Measurements from ENCODE around the gene AGAP1.

The AGAP1 gene

GRCh38 chr2:235781775-235782174 lies 287.9 kb downstream of the AGAP1 start:
- DNase-seq = no peak

DNA sequence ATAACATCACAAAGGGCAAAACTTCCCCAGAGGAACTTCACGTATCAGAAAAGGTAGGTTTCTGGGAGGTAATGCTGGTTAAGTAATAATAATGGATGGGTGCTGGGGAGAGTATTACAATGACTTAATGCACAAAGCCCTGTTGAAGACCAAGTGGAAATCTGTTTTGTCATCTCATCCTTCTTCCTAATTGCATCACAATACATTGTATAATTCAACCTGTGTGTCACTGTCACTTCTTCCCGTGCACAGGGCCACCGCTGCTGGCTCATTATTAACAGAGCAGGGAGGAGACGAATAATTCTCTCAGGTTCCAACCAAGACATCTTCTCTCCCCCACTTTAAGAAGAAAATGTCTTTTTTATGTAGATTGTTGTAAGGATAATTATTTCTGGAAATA lies 290.9 kb downstream of the AGAP1 start:
- no peak for DNase-seq

DNA sequence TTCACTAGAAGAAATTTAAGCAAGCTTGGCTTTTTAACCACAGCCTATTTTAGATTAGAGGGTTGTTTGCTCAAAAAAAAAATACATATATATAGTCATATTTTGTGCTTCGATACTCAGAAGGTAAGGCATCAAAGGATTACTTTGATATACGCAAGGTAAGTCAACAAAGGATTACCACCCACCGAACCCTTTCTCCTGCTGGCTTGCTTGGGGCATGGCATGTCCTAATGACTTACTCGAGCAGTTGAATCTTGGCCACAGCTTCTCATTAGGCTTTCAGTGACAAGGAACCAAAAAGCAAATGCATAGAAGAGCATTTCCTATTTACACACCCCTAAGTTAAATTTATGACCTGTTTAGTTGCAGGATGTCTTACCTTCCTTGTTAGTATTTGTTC lies 295.7 kb downstream of the AGAP1 start:
- DNase-seq = no peak

DNA sequence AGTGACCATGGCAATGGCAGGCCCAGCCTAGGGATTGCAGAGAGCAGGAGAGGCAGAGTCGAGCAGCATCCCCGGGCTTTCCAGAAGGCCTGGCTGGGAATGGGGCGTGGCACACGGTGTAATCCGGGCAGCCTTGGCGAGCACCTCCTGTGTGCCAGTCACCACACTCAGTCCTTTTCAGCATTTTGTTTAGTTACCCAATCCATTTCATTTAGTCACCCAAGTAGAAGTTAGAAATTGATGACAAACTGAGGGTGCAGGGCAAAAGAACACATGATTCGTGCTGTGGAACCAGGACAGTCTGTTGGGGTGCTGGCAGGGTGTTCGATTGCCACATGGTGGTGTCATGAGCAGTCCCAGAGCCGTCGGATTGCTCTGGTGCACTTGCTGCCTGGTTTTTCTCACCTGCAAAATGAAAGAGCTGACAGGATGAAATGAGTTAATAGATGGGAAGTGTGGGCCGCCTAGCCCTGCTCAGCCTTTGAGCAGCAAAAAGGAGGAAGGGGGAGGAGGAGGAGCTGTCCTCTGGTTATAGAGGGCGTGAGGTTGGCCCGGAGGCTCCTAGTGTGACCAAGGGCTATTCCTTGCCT lies 299.4 kb downstream of the AGAP1 start:
- no peak for DNase-seq

DNA sequence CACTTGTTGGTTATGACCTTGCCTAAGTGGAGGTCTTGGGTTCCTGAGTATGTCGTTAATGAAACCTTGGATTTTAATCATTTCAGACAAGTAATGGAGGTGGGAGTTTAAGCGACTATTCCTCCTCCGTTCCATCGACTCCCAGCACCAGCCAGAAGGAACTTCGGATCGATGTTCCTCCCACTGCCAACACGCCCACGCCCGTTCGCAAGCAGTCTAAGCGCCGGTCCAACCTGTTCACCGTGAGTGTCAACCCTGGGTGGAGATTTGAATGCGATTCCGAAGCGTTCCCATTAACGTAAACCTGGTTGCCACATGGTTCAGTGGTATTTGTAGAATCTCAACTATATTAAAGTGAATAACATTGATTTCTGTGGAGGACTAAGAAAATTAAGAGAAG lies 305.4 kb downstream of the AGAP1 start:
- no peak for DNase-seq

- DNase-seq = no peak
These were observed 308.7 kb downstream of the AGAP1 start for GRCh38 chr2:235802542-235802941.

GRCh38 chr2:235803028-235803427 lies 309.2 kb downstream of the AGAP1 start:
- DNase-seq = no peak

DNA sequence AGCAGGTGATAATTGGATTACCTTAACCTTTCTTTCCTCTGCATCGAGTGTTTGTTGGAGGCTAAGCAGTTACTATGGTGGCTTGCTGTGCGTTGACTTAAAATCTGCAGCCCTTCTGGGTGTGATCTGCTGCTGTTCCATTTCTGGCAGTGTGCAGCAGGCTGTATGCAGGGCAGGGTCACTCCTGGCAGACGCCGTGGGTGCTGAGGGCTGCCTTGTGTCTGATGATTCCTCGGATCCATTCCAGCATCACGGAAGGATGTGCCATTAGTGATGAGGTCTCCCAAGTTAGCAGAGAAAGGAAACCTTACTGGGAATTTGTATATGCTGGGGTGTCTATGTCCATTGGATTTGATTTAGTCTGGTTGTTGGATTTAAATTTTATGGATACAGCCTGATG lies 310.8 kb downstream of the AGAP1 start:
- no peak for DNase-seq

- no peak for DNase-seq
These were observed 313.3 kb downstream of the AGAP1 start for GRCh38 chr2:235806986-235807750.

- DNase-seq = no peak
These were observed 314.5 kb downstream of the AGAP1 start for GRCh38 chr2:235808366-235808765.

DNA sequence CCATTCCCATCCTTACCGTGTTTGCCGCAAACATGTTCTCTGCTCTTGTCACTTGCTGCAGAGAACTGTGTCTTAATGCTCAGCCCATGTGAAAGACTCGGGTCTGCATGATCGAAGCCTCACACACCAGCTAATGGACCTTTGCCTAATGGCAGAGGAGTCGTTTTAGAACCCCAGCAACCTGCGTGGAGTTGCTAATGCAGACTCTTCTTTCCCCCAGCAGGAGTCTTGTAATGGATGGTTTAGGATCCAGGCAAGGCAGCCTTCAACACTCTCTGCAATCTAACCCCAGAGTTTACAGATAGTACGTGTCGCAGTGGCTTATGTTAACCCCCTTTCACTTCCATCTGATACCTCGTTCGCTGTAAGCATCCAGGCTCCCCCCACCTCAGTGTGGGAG lies 316.4 kb downstream of the AGAP1 start:
- DNase-seq = no peak

DNA sequence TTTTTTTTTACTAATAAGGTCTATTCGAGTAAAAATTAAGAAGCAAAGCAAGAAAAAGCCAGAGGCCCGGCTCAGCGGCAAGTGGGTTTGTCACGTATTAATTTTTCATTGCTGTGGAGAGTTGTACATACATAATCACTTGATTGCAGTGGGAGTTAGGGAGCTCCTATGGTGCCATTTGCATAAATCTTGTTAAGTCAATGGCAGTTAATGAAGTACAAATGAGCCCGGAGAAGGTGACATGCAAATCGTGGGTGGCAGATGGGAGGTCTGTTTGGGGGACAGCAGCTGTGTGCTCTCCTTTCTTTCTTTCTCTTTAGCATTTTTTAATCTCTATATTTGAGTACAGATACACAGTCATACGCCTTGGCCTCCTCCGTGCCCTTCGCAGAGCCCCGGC lies 317.0 kb downstream of the AGAP1 start:
- no peak for DNase-seq

DNA sequence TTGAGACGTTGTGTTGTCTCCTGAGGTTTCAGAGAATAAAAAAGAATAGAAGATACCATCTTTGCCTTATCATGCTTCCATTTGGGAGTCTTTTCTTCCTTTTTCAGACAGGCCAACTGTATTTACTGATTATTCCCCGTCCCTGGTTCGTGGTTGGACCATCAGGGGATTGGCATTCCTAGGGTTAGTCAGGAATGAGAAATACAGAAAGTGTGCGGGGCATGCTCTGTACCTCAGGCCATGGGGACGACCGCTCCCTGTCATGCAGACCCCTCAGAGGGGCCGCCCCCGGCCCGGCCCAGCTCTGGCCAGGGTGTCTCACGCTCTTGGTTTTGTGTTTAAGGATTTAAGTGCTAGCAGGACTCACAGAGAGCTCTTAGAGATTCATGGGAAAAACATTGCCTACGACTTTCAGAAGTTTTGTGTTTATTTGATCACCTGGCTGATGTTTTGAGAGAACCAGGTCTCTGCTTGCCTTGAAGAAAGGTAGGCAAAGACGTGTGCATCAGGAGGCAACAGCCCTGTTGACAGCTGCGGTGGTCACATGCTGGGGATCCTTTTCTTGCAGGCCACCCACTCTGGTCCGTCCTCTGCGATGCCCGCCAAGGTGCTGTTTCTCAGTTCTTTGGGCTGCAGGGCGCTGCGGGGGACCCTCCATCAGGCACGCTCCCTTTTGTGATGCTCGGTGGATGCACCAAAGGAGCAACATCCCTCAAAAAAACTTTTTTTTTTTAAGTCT lies 317.8 kb downstream of the AGAP1 start:
- DNase-seq = no peak

DNA sequence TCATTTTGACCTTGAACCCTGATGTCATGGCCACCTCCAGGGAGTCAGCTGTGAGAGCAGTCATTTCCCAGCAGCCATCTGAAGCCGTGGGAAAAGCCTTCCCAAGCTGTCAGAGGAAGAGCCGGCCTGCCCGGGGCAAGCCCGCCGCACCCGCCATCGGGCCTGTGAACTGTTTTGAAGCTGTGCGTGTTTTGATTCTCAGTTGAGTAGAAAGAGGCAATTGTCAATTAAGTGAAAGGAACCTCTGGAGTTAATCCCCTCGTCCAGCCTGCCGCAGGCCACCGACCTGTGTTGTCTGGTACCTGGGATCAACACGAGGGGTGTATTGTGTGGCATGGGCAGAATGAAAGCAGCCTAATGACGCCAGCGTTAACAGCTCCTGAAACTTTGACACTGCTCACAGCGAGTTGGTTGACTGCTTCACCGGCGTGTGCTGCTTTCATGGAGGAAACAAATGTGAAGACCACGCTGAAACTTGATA lies 318.4 kb downstream of the AGAP1 start:
- no peak for DNase-seq

GRCh38 chr2:235813398-235813797 lies 319.6 kb downstream of the AGAP1 start:
- DNase-seq = no peak

DNA sequence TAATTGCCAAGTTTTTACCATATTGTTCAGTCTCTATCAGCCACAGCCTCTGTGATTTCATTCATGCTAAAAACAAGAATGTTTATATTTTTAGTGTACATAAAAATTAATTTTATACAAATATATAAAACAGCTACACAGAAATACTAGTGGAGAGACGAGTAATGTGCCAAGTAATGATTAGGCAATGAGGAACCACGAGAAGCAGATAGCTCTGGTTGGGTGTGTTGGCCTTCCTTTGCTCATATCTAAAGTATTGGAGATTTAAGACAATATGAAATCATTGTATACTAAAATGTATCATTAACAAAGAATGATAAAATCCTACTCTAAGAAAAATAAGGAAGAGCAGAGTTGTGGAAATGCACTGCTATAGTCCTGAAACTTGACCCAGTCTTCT lies 326.7 kb downstream of the AGAP1 start:
- no peak for DNase-seq

DNA sequence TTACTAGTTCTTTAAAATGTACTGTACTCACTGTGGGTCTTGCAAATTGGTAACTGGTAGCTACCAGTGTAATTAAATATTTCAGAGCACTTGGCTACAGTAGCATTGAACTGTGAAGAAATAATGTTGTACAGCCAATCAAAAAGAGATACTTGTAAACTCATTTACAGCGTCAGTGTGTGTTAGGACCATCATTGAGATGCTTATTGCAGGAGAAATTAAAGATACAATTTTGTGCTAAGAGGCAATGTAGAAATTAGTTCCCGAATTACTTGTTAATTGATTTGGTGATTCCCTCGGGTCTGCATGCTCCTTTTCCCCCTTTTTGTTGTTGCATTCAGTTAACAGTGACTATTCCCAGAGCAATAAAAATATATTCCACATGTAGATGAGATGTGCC lies 330.5 kb downstream of the AGAP1 start:
- DNase-seq = no peak

DNA sequence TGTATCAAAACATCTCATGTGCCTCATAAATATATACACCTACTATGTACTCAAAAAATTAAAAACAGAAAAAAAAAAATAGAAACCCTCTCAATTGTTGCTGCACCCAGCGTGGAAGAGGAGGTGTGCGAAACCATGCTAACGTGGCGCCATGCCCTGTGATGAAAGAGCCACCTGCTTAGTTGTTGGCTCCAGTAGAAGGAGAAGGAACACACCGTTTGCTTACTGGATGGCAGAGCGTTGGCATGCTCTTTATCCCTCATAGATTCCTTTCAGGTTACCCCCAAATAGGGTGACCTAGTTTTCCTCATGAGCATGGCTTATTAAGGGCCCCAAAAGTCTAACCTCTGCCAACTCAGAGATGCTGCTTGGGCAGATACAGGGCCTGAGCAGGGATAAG lies 332.1 kb downstream of the AGAP1 start:
- no peak for DNase-seq

- no peak for DNase-seq
These were observed 333.0 kb downstream of the AGAP1 start for GRCh38 chr2:235826826-235827225.

DNA sequence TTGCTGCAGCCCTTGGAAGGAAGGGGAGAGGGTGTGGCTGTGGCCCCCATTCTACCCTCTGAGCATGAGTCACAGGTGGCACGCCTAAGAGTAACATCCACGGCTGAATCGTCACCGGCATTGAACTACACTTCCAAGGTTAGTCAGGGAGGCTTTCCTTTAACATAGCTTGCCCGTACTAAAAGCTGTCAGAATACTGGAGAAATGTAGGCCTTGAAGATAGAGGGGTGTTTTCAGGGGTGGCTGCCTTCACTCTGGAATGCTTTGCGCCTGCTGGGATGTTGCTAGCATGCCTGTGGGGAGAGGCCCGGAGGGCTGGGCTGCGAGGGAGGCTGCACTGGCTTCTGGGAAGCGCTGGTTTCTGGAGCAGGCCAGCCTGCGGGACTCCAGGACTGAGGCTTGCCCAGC lies 333.7 kb downstream of the AGAP1 start:
- DNase-seq = no peak

DNA sequence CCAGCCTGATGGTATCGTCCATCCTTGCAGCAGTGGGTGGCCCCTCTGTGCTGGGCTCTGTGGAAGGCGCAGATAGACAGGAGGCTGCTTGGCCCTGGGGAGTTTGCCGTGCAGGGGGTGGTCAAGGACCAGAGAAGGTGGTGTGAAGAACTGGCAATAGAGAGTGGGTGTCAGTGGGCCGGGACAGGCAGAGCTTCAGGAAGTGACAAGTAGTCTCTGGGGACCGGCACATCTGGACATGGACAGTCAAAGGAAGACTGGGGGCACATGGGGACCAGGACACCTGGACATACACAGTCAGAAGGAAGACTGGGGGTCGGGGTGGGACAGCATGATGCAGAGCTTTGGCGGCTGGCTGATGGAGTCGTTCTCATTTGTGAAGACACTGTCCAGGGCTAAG lies 335.9 kb downstream of the AGAP1 start:
- no peak for DNase-seq

- DNase-seq = no peak
These were observed 337.9 kb downstream of the AGAP1 start for GRCh38 chr2:235831755-235832154.

DNA sequence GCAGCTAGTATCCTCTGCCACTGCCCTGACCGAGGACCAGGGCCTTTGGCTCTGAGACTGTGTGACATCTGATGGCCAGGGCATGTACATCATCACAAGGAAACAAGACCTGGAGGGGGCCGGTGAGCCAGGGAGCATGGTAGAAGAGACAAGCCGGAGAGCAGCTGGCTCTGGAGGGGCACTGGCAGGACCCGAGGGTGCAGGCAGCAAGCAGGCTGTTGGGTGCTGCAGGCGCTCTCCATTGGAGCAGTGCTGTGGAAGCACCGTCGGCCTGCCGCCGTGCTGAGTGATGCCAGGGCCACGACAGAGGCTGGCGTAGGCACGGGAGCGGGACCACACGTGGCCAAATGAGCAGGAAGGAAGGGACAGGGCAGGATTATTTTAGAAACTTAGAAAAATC lies 339.1 kb downstream of the AGAP1 start:
- no peak for DNase-seq

Measured in central memory CD4-positive, alpha-beta T cell (primary cell).